HUDEP-2 (cell line): Measurements from ENCODE around the gene TNN.

ENCODE experiments used
- DNase-seq, 76 experiments: peaks; one replicate each; lab custom pipeline; 2025; ENCODE audit not compliant: unreplicated experiment in 76 of 76; lab: John Stamatoyannopoulos, UW

The TNN gene

DNA sequence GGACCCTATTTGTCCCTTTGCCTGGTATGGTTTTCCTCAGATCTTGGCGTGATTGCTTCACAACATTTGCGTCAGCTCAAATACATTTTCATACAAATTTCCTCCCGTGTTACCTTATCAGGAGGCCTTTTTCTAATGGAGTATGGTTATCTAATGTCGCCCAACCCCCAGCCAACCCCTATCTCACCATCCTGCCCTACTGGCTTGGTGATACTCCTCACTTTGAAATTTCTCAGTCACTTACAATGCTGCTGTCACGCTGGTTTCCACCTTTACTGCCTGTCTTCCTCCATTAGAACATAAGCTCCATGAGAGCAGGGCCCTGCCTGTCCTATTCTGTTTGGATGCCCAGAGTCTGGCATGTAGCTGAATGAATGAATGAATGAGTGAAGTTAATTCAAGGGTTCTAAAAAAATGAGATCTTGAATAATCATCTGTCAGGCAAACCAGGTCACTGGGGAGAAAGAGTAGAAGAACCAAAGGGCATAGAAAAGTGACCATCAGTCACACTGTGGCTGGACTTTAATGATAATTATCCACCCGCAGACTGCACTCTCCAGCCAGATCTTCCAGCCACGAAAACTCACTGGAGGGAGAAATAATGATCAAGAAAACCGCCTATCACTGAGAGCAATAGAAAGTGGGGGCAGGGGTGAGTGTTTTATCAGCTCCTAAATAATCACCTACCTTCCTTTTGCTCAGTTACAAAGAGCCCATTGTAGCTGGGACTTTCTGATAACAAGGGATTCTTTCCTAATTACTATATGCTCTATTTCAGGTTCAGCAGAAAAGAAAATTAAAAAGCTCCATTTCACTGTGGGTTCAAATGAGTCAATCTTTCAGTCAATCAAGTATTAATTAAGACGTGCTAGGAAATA is 103.6 kb downstream of the TNN start:
- DNase-seq: no peak

DNA sequence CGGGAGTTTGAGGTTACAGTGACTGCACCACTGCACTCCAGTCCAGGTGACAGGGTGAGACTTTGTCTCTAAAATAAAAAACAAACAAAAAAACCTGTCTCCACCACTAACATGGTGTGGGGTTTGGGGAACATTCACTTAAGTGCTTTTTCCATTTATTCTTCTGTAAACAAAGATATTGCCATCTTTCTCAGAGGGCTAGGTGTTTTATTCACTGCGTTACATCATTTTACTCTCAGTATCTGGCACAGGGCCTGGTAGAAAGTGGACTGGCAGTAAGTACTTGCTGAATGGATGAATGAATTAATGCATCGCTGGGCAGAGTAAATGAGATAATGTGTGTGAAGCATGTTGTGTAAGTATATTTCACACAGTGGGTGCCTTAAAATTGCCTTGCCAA is 104.9 kb downstream of the TNN start:
- DNase-seq: no peak

DNA sequence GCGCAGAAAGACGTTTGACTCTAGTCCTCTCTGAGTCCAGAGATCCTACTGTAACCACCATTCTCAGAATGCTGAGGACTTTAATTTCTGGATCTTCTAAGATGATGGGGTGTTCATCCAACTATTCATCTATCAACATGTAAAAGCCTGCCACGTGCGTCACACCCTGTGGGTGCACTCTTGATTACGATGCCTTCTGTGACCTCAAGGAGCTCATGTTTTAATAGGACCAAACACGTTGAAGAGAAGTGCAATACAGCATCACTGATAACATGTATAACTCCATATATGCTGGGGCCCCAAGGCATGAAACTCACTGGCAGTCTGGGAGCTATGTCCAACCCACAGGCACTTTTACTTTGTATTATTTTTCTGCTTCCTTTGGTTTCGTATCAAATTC is 105.9 kb downstream of the TNN start:
- DNase-seq: no peak

DNA sequence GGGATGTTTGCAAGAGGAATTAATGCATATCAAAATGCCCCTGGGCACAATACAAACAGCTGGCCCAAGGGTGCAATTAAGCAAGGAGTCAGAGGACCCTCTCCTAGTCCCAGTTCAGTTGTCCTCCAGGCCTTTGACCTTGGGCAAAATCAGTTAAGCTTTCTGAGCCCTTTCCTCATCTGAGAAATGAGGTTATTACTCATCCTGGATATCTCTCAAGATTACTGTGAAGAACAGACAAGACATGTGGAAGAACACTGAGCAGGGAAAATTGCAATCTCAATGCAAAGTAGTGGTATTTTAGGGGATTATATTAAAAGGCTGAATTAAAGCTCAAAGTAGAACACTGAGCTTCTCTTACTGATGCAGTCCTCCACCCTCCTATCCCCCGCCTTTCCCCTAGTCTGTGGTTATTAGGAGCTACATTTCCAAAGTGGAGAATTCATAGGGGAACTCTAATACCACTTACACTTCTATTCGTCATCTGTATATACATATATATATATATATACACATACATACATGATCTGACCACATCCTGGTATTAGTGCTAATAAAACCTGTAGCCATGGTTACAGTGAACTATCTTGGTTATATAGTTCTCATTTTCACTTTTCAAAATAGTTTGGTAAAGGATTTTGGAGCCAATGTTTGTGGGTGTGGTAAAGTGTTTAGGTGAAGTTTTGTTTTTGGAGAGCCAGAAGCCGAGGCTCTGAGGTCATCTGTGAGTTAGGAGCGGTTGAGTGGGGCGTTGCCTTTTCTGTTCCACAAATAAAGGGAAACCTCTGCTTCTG is 106.9 kb downstream of the TNN start:
- DNase-seq: no peak

DNA sequence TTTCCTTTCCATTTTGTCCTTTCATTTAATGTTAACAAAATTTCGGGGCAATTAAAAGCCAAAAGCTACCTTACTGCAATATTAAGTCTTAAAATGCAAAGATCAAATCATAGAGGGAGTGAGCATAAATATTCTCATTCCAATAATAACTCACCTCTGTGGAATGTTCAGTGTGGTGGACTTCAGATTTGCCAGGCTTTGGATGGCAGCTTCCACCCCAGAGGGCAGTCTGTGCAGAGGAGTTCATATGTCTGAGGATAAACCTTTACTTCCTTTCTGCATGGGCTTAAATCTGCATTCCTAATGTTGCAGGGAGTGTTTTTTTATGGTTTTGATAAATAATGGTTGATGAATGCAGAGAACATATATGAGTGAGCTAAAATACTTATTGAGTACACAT is 108.6 kb downstream of the TNN start:
- no peak for DNase-seq

DNA sequence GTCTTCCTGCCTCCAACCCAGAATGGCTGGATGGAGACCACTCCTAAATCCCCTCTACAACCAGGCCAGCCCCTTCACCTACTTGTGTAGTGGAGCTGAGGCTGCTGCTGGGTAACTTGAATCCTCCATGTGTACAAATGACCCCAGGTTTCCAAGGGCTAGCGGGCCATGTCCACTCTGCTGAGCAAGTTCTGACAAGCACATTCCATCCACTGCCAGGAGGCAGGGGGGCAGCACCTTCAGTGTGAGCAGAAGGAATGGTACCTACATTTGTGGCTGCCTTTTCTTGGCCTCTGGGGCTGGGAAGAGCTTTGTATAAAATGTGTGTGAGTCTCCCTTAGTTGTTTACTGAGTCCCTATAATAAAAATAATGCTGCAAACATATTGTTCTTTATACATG is 110.4 kb downstream of the TNN start:
- no peak for DNase-seq

DNA sequence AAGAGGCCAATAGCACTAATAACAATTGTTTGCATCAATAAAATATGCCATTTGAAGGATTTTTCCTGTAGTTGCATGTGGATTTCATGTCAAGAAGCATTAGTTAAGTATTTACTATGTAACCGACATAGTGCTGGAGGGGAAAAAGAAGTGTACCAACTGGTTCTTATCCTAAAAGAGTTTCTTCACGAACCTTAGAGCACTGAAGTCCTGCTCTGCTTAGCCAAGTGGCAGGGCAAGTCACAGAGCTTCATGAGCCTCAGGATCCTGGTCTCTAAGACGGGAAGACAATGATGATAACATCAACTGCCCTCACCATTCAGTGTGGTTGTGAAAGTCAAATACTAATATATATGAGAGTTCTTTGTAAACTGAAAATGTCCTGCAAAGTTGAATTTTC is 110.8 kb downstream of the TNN start:
- no peak for DNase-seq

DNA sequence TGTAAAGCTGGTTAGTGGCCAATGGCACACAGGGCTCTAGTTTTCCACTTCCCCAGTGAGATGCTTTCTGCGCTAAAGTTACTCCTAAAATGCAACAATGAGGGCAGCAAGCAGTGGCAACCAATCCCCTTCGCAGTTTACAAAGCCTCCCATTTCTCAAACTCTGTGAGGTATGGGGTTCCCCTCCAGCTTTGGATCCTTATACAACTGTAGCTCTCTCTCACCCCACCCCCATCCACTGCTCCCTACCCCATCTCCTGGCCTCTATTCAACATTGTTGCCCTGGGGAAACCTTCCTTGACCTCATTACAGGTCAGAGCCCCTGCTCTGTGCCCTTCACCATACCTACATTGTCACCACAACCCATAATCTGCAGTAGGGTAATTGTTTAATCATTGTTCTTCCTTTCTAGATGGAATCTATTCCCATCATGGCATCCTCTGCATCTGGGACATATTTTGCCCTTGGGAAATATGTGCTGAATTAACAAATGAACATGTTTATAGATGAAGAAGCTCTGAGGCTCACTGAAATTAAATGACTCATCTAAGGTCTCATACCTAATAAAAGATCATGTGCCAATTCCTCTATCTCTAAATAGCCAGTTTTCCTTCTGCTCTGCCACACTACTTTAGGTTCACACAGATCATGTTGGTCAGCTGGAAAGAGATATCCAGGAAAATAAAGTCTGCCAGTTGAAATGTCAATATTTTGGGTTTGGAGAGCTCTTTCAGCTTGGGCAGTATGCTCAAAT is 112.4 kb downstream of the TNN start:
- DNase-seq: no peak

DNA sequence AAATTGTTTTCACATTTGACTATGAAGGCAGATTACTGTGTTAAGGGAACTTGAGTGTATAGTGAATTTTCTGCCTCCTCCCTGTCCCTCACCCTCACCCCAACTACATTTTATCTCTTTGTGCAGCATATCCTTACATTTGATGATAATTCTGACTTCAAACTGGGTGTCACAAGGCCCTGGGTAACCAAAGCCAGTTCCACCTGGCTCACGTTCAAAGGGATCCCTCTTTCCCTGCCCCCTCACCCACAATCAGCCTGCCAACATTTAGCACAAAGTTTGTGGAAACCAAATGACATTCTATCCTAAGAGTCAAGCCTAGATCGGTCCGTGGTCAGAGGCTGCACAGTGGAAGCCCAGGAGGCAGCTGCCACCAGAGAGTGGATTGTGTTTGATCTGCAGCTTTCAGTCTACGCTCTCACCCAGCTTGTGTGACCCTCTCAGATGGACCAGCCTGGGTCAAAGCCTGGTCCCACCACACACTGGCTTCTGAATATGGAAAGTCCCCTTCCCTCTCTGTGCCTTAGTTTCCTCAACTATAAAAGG is 114.6 kb downstream of the TNN start:
- DNase-seq: peak in 2 of 76 experiments; percentile 7 to 20

DNA sequence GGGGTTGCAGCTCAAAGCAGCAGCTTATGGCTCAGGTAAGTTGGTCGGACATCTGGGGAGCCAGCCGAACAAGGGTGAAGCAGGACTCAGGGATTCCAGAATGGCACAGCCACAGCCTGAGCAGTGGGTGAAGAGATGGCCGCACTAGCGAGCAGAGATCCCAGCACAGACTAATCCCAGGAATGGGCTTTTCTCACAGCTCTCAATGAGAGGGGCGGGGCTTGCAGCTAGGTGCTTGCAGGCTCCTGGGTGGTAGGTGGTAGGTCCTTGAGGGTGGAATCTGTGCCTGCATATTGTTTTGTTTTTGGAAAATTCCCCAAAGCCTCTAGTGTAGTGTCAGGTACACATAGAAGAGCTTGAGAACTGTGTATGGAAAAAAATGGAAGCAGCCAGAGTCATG is 116.0 kb downstream of the TNN start:
- no peak for DNase-seq

DNA sequence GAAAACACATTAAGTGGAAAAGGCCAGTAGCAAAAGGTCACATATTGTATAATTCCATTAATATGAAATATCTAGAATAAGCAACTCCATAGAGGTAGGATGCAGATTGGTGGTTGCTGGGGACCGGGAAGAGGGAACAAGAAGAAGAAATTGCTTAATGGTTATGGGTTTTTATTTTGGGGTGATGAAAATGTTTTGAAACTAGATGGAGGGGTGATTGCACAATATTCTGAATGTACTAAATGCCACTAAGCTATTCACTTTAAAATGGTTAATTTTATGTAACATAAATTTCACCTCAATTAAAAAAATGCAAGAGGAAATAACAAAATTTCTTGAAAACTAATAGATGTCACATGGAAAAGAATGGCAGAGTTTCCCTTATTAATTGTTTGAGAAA is 118.3 kb downstream of the TNN start:
- no peak for DNase-seq

DNA sequence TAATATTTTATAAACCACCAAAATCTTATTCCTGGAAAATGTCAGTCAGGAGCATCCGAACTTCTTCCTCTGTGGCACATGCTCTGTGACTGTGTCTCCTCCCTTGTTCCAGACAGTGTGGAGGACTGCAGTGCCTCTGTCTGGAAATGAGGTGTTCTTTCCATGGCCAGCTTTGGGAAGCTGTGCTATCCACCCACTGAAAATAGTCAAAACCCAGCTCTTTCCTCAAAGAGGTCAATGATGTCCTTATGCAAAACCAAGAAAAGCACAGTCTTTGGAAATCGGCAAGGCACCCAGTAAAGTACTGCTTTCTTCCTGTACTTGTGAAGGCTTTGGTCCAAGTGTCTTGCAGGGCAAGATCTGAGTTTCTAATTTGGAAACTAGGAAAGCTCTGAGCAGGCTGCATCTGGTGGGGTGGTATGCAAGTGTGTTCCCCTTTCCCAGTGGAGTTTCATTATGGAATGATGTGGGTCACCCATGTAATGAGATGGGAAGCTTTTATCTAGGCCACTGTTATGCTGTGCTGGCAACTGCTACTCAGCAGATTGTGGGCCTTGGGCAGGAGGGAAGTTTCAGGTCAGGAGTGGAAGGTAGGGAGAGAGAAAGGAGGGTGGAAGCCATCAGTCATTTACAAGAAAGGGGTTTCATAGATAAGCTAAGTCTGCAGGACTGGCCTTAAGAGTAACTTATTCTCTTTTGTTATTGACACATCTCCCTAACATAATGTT is 119.0 kb downstream of the TNN start:
- no peak for DNase-seq

DNA sequence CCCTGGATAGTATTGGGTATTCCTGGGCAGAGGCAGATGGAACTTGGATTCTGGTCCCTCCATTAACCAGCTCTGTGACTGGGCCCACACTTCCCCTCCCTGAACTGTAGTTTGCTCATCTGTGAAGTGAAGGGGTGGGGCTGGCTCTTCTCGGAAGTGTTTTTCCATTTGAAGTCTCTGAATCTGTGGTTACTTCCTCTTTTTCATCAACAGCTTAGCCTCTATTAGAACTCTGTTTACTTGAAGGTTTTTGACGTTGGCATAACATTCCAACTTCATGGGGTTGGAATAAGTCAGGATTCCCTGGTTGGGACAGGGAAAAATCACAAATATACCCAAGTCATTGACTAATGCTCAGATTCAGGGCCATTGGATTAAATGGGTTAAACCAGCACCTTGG is 121.3 kb downstream of the TNN start:
- peak in 32 of 76 experiments; percentile 1 to 57 (median 24) for DNase-seq

DNA sequence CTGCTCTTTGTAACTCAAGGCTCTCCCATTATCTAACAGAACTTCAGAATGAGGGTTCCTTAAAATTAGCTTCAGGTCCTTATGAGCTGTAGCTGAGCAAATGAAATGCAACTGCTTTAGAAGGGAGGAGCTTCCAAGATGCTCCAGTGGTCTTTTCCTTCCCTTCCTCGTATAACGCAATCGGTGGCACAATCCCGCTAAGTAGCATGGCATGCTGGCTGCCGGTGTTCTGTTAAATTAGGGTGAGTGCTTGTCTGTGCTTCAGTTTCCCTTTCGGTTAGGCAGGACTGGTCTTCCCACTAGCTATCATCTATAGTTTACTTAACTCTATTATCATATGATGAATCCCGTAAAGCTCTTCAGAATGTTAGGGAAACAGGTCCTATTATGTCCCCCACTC is 124.0 kb downstream of the TNN start:
- no peak for DNase-seq

DNA sequence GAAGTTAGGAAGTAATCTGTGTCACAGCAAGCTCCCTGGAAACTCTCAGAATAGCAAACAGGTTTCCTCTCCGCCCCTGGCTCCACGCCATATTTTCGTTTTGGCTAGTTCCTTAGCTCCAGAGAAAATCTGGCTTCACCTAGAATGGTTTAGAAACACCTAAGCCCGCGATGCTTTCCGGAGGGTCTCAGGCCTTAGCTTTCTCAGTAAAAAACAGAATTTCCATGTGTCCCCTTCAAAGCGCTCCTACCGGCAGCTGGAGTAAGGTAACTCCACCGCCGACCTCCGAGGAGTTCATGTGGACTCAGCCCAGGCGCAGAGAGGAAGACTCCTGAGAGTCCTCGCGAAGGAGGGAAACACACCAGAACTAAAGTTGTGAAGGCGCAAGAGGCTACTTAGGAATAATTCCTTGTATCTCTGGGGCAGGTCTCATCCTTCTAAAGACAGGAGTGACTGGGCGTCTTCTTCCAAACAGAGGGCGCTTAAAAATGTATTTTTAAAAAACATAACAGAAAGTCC is 124.5 kb downstream of the TNN start:
- peak in 1 of 76 experiments; percentile 0 for DNase-seq

DNA sequence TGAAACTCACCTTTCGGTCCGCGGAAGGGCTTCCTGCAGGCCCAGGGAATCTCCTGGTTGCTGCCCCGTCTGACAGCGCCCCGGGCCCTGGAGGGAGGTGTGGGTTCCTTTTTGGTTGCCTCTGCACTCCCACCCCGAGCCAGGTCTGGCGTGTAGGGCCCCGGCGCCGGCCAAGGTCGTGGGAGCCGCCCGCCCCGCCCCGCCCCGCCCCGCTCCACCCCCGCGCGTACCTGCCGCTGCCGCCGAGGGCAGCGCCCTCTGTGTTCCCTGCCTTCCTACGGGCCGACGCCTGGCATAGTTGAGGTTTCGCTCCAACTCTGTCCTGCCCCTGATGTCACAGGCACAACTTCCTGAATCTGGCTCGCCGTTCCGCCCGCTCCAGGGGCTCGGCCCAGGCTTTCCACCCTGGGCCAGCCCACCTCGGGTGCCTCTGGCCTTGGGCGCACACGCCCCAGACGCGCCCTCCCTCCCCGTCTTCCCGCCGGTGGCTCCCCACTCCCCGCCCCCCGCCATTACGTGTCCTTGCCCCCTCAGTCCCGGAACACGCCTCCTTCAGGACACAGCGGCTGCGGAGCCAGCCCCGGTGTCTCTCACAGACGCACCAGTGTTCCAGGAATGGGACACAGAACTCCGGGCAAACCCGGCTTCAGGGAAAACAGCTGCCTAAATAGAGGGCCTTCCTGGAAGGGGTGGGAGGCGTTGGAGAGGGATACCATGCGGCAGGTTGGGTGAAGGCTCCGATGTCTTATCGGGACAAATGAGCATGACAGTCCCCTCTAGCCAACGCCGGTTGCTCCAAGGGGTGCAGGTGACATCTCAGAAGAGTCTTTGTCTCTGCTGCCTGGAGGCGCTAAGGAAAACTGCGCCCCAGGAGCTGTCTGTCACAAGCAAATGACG is 125.2 kb downstream of the TNN start, which contains the start of gene KIAA0040:
KIAA0040 (minus strand) TSS at position 147 of the 897 bp plus-strand sequence. CDS start 31,763 bp downstream, outside the sequence.
- no peak for DNase-seq

DNA sequence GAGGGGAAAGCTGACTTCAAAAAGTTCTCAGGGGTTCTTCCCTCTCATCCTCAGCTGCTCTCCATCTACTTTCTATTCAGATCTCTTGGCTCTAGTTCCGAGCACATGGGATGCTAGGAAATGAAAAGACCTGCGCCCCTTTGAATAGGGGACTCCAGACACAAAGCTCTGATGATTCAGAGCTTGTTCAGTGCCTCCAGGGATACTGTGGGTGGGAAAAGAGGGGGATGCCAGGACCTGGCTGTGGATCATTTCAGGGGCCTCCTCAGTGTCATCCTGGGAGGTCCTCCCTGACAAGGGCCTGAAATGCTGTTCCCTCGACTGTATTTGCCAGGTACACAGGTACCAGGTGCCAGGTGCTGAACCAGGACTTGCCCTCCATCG is 125.9 kb downstream of the TNN start:
- no peak for DNase-seq

DNA sequence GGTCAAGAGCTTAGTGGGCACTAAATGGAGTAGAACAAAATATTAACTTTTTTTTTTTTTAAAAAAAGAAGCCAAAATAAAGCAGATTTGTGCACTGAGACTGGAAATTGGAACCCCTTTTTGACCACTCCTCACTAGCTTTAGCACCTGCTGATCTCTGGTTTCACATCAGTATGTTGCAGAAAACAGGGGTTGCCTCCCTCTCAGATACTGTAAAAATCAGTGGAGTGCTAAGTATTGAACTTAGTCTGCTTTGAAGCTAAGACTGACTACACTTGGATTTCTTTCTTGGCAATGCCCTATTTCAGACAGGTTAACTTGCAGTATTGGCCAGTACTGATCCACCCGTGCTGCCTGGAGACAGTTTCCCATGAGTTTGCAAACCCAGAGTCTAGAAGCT is 127.6 kb downstream of the TNN start:
- no peak for DNase-seq

DNA sequence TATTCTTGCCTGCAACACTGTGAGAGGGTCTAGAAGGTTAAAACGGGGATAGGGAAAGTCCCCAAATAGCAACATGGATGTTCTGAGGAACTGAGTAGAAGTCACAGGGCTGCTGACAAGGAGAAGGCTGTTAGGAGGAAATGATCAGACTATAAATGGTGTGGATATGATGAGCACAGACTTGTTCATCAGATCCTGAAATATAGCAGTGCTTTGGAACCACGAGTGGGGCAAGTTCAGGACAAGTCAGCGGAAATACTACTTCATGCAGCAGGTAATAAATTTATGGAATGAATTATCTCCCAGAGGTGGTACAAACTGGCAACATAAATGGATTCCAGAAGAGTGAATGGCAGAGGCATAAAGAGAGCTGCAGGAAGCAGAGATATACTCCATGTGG is 128.2 kb downstream of the TNN start:
- no peak for DNase-seq
